Type B pancreatic cell (in vitro differentiated cells): ENCODE measurements around the gene GNAO1. TPM values are rescaled to one million over a fixed set of nuclear protein-coding genes. Genes with fewer than 3 reads are reported as not detected.
A peak's percentile ranks its signal among the peaks of the same experiment; 100 is the strongest.

Source experiments
- DNase-seq: peaks from one replicate; pipeline ENCODE4 v3.0.0; 2021; ENCODE audit warnings: mixed read lengths; ENCODE audit not compliant: unreplicated experiment; ENCODE audit errors: extremely low spot score
- H3K27ac Mint-ChIP-seq: 2 replicates; pipeline ENCODE4 v1.8.0; 2021; ENCODE audit warnings: mild to moderate bottlenecking, mixed read lengths
- H3K27me3 Mint-ChIP-seq: 2 replicates; pipeline ENCODE4 v1.8.0; 2021; ENCODE audit warnings: mixed read lengths
- H3K36me3 Mint-ChIP-seq: 2 replicates; pipeline ENCODE4 v1.8.0; 2021; ENCODE audit warnings: mixed read lengths
- H3K4me1 Mint-ChIP-seq: one replicate; pipeline ENCODE4 v1.8.0; 2021; ENCODE audit warnings: mixed read lengths; ENCODE audit not compliant: unreplicated experiment
- H3K4me3 Mint-ChIP-seq: 2 replicates; pipeline ENCODE4 v1.8.0; 2021; ENCODE audit warnings: mild to moderate bottlenecking, mixed read lengths
- H3K9me3 Mint-ChIP-seq: 2 replicates; pipeline ENCODE4 v1.8.0; 2021; ENCODE audit warnings: mixed read lengths
- total RNA-seq: library from RNA; stranded (reverse); gene quantifications from 2 replicates; pipeline ENCODE4 v1.2.1, GENCODE V29; 2021; ENCODE audit warnings: low replicate concordance
- TF ChIP-seq, protein P1 (sequence below): fragments of 200-600 bp; sonication (generic); conservative IDR thresholded peaks from 2 replicates; pipeline ENCODE4 v1.5.0; 2021; ENCODE audit warnings: antibody characterized with exemption, mild to moderate bottlenecking

Gene GNAO1
- total RNA-seq, 1 donor from 2014 or later: 13.2 TPM

- DNase-seq: no peak
- H3K9me3 Mint-ChIP-seq: no peaks in the 10 kb centered on the region
- no peaks in the 10 kb centered on the region for H3K4me1 Mint-ChIP-seq
- H3K27me3 Mint-ChIP-seq: no peaks in the 10 kb centered on the region
- TF ChIP-seq, protein P1, sequence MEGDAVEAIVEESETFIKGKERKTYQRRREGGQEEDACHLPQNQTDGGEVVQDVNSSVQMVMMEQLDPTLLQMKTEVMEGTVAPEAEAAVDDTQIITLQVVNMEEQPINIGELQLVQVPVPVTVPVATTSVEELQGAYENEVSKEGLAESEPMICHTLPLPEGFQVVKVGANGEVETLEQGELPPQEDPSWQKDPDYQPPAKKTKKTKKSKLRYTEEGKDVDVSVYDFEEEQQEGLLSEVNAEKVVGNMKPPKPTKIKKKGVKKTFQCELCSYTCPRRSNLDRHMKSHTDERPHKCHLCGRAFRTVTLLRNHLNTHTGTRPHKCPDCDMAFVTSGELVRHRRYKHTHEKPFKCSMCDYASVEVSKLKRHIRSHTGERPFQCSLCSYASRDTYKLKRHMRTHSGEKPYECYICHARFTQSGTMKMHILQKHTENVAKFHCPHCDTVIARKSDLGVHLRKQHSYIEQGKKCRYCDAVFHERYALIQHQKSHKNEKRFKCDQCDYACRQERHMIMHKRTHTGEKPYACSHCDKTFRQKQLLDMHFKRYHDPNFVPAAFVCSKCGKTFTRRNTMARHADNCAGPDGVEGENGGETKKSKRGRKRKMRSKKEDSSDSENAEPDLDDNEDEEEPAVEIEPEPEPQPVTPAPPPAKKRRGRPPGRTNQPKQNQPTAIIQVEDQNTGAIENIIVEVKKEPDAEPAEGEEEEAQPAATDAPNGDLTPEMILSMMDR: no peak
- H3K27ac Mint-ChIP-seq: no peak overlapping the region
- no peak overlapping the region for H3K4me3 Mint-ChIP-seq
- no peaks in the 10 kb centered on the region for H3K36me3 Mint-ChIP-seq
These were observed 120.7 kb downstream of the GNAO1 start for GRCh38 chr16:56312028-56312300.

DNA sequence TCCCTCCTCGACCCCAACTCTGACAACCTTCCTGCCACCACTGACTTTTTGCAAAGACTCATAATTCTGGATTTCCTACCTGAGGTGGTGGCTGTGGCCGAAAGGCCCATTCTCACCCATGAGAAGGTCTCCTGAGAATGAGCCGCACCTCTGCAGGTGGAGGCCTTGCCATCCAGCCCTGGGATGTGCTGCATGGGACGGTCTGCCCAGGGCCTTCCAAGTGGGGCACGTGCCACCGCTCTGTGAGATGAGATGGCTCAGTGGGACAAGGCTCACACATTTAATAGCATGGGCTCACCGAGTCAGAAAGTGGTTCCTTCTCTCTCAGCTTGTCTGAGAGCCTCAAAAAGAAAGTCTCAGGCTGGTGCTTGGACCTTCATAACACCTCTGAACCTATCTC is 121.3 kb downstream of the GNAO1 start:
- TF ChIP-seq, protein P1: no peak
- Mint-ChIP-seq H3K9me3 (no peaks in the 10 kb centered on the region), H3K4me3 (no peak overlapping the region), H3K27ac (no peak overlapping the region), H3K4me1 (no peaks in the 10 kb centered on the region), H3K36me3 (no peaks in the 10 kb centered on the region), H3K27me3 (peaks cover 4% of the 10 kb centered on the region)
- DNase-seq: no peak

DNA sequence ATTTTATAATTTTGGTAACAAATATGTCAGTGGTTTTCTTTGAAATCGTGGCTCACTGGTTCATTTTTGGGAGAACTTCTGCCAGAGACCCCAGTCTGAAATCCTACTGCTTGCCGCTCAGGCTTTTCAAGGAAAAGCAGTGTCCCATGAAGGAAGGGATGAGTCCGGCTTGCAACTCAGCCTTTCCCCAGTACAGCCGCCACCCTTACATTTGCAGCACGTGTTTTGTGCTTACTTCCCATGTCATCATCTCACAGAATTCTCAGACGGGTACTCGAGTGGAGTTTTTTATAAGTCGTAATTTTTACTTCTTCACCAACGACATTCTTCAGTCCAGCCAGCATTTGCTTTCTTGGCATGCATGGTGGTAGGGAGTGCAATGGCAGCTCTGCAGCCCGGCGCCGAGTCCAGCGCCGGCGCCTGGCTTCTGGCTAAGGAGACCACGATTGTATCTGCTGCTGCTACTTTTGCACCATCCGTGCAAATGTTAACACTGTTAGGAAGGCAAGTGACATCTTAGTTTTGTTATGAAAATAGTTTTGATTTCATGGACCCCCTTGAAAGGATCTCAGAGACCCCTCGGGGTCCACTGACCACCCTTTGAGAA is 123.1 kb downstream of the GNAO1 start:
- no peak overlapping the region for H3K4me3 Mint-ChIP-seq
- H3K27me3 Mint-ChIP-seq: peaks cover 6% of the 10 kb centered on the region
- no peak for DNase-seq
- H3K9me3 Mint-ChIP-seq: no peaks in the 10 kb centered on the region
- TF ChIP-seq, protein P1: no peak
- no peaks in the 10 kb centered on the region for H3K36me3 Mint-ChIP-seq
- no peak overlapping the region for H3K27ac Mint-ChIP-seq
- no peaks in the 10 kb centered on the region for H3K4me1 Mint-ChIP-seq

- Mint-ChIP-seq H3K36me3 (no peaks in the 10 kb centered on the region), H3K4me3 (no peak overlapping the region), H3K9me3 (no peaks in the 10 kb centered on the region), H3K4me1 (no peaks in the 10 kb centered on the region), H3K27ac (peak overlapping the region; percentile 21), H3K27me3 (peaks cover 6% of the 10 kb centered on the region)
- no peak for DNase-seq
- TF ChIP-seq, protein P1: no peak
These were observed 124.7 kb downstream of the GNAO1 start for GRCh38 chr16:56315955-56316354.

DNA sequence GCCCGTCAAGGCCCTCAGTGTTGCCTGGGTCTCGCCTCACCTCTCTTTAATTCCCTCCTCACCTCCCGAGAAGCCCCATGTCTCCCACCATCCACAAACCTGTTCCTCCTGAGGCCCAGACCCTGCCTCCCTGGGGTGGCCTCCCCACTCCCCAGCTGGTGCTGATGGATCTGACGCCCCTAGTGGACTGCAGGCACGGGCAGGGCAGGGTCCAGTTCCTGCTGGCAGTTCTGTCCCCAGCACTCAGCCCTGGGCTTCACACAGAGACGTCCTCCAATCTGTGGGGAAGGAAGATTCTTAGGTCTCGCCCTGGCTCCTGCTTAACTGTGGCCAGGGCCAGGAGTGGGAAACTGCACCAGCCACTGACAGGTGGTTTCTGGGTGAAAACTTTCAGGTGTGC is 125.3 kb downstream of the GNAO1 start:
- peaks cover 6% of the 10 kb centered on the region for H3K27me3 Mint-ChIP-seq
- no peak for DNase-seq
- no peaks in the 10 kb centered on the region for H3K9me3 Mint-ChIP-seq
- TF ChIP-seq, protein P1: no peak
- H3K4me1 Mint-ChIP-seq: no peaks in the 10 kb centered on the region
- H3K4me3 Mint-ChIP-seq: no peak overlapping the region
- H3K27ac Mint-ChIP-seq: no peak overlapping the region
- H3K36me3 Mint-ChIP-seq: no peaks in the 10 kb centered on the region
